GM12875 (cell line): ENCODE results near the gene CEP78.
"Not testable (repeated sequence)": the region's sequence is repeated elsewhere in the genome, so short reads cannot be mapped to it uniquely, and the experiment has no call there.

Source experiments
- H3K4me3 ChIP-seq: one replicate; pipeline ENCODE4 v1.5.1; 2011; ENCODE audit warnings: low read depth, low read length, control low read depth
- CTCF ChIP-seq: IDR thresholded peaks from 2 replicates; pipeline ENCODE4 v1.5.1; 2011; ENCODE audit warnings: low read depth, mild to moderate bottlenecking, control low read depth, inconsistent platforms, low read length, moderate library complexity, borderline replicate concordance; ENCODE audit not compliant: insufficient read depth

The CEP78 gene

GRCh38 chr9:78267889-78268288 lies 32.0 kb downstream of the CEP78 start:
- H3K4me3 ChIP-seq: no peak overlapping the region

GRCh38 chr9:78269784-78270183 lies 33.9 kb downstream of the CEP78 start:
- H3K4me3 ChIP-seq: no peak overlapping the region
- TF ChIP-seq CTCF: no peak

More at GRCh38 chr9:78267889-78268288, 32.0 kb downstream of the CEP78 start:
- no peak for TF ChIP-seq CTCF

GRCh38 chr9:78272307-78272706 lies 36.4 kb downstream of the CEP78 start:
- no peak overlapping the region for H3K4me3 ChIP-seq
- no peak for TF ChIP-seq CTCF

GRCh38 chr9:78273761-78274160 lies 37.9 kb downstream of the CEP78 start:
- H3K4me3 ChIP-seq: no peak overlapping the region
- TF ChIP-seq CTCF: no peak

GRCh38 chr9:78278177-78278777 lies 42.4 kb downstream of the CEP78 start:
- H3K4me3 ChIP-seq: no peak overlapping the region
- no peak for TF ChIP-seq CTCF

- TF ChIP-seq CTCF: no peak
- H3K4me3 ChIP-seq: no peak overlapping the region
These were observed 42.9 kb downstream of the CEP78 start for GRCh38 chr9:78278801-78279200.

- TF ChIP-seq CTCF: no peak
These were observed 45.2 kb downstream of the CEP78 start for GRCh38 chr9:78280982-78281668.

GRCh38 chr9:78284181-78284580 lies 48.3 kb downstream of the CEP78 start:
- not testable (repeated sequence) for H3K4me3 ChIP-seq

More at GRCh38 chr9:78280982-78281668, 45.2 kb downstream of the CEP78 start:
- no peak overlapping the region for H3K4me3 ChIP-seq
